Retinal pigment epithelial cell (primary cell): Measurements from ENCODE around the gene ERGIC2.

Experiments
- DNase-seq: peaks from one replicate; pipeline ENCODE4 v3.0.0-alpha.2; 2010; ENCODE audit warnings: low read depth
- H3K4me3 ChIP-seq: 2 replicates; pipeline ENCODE4 v1.5.1; 2011; ENCODE audit warnings: mild to moderate bottlenecking, low read length, control low read depth, moderate library complexity
- CTCF ChIP-seq: conservative IDR thresholded peaks from 2 replicates; pipeline ENCODE4 v1.5.1; 2011; ENCODE audit warnings: low read depth, low read length, control low read depth, inconsistent platforms

Gene ERGIC2

DNA sequence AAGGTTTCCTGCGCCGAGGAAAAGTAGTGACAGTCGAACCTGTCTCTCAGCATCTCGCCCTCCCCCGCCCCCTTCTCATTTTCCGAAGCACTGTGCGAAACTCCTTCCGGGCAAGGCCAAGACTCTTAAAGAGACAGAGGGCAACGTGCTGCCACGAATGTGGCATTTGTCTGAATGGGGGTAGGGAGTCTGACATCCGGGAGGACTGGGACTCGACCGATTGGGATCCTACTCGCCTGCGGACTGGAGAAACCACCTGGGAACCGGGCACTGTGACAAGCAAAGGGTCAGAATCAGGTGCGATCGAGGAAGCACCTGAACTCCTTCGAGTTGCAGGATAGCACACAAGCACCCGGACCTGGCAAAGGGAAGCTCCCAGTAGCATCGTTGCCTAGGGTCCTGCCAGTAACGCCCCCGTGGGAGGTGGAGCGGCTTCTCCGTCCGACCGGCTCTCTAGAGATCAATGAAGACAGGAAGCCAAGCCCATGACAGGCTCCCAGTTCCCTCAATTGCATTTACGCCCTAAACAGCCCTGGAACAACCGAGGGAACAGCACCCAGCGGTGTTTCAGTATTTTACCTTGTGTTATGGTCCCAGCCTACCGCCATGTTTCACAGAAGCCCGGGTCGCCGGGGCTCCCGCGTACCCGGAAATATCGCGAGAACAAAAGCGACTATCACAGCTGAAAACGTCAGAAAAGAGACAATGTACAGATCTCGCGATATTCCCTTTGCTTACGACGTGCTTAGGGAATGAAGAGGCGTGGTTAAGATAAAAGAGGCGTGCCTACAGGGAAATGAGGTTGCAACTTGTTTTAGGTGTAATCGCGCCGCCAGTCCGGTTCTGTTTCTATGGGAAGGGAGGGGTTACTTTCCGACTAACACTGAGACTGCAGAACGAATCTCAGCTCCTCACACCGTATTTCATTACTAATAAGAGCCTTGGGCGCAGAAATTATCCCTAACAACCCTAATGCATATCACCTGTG lies at the start of gene ERGIC2:
ERGIC2 (minus strand) TSS at position 637 of the 988 bp plus-strand sequence. CDS start 9,539 bp downstream, outside the sequence.
- peak within 1 kb of the TSS; percentile 99 for H3K4me3 ChIP-seq
- TF ChIP-seq CTCF, result no peak
- peak; percentile 97 for DNase-seq

DNA sequence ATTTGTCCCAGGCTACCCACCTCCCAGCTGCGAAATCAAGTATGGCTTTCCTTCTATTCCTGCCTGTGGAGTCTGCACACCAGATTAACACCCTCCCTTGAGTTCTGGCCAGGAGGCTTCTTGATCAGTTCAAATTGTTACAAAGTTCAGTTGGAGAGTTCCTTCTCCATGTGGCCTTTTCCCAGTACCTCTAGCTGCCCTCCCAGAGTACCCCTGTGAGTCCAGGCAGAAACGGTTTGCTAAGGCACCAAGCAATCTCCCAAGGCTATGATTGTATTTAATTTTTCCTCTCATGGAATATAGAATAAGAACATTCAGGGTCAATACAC lies 49.7 kb upstream of the ERGIC2 start:
- TF ChIP-seq CTCF, result no peak
- no peak for DNase-seq
- H3K4me3 ChIP-seq, result no peak overlapping the region

- H3K4me3 ChIP-seq, result no peak overlapping the region
- no peak for TF ChIP-seq CTCF
- peak; percentile 76 for DNase-seq
Measured at GRCh38 chr12:29429999-29430715, 49.2 kb upstream of the ERGIC2 start.

GRCh38 chr12:29428633-29429032 lies 47.7 kb upstream of the ERGIC2 start:
- DNase-seq, result peak; percentile 76

DNA sequence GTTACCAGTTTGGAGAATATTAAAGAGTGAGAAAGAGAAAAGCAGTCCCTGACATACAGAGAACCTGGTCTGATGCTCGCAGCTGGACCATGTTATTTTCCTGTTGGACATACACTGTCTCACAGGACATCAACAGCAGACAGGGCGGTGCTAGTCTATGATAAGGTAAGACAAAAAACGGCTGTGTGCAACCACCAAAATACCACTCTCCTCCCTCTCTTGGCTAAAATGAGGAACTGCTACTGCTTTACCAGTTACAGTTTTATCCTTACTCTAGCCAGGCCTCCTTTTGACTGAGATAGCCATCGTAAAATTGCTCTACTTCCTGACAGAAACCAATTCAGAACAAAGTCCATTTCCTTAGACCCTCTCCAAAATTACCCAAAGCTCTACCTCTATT lies 47.0 kb upstream of the ERGIC2 start:
- no peak overlapping the region for H3K4me3 ChIP-seq
- TF ChIP-seq CTCF, result peak; percentile 19
- DNase-seq, result no peak

More at GRCh38 chr12:29428633-29429032, 47.7 kb upstream of the ERGIC2 start:
- TF ChIP-seq CTCF, result no peak
- no peak overlapping the region for H3K4me3 ChIP-seq

DNA sequence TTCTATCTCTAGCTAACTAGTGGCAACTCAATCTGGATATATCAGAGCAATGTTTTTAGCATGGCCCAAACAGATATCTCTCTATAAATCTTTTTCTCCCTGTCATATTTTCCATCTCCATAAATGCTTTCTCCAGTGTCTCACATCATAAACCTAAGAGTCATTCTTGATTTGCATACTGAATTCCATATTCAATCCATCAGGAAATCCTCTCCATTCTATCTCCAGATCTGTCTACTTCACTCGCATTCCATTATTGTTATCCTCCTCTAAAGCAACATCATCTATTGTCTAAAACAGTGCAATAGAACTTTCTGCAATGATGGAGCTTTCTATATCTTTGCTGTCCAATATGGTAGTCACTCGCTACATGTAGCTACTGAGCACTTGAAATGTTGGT lies 45.5 kb upstream of the ERGIC2 start:
- DNase-seq, result no peak
- H3K4me3 ChIP-seq, result no peak overlapping the region
- TF ChIP-seq CTCF, result no peak
